CD14-positive monocyte (primary cell): ENCODE results near the gene PCDHGA7. TPM values are rescaled to one million over a fixed set of nuclear protein-coding genes. Genes with fewer than 3 reads are reported as not detected.
A peak's percentile ranks its signal among the peaks of the same experiment; 100 is the strongest.
"Not testable (repeated sequence)": the region's sequence is repeated elsewhere in the genome, so short reads cannot be mapped to it uniquely, and the experiment has no call there.

Source experiments
- DNase-seq, 3 donors: peaks; one replicate each; pipeline ENCODE4 v3.0.0-alpha.2; 2011 to 2022
- H2AFZ ChIP-seq: 2 replicates; pipeline ENCODE4 v1.6.0; 2012; ENCODE audit warnings: mild to moderate bottlenecking, low read depth, low read length, inconsistent platforms; ENCODE audit not compliant: insufficient read depth, poor library complexity, severe bottlenecking
- H3K27ac ChIP-seq, 2 donors: 1 replicate in 1 of 2; 2 replicates in 1 of 2; pipeline ENCODE4 v1.5.1; 2012 to 2013; ENCODE audit warnings: low read length in 2 of 2, control low read depth in 1 of 2, inconsistent platforms in 1 of 2, low read depth in 1 of 2, mild to moderate bottlenecking in 1 of 2
- H3K27me3 ChIP-seq, 2 donors: one replicate each; pipeline versions ENCODE4 v1.6.0 to v1.6.1; 2011 to 2013; ENCODE audit warnings: low read length in 2 of 2; ENCODE audit not compliant: control insufficient read depth in 2 of 2, insufficient read depth in 2 of 2
- H3K36me3 ChIP-seq, 2 donors: replicated peaks in 1 of 2; 1 replicate in 1 of 2; 2 replicates in 1 of 2; pipeline versions ENCODE4 v1.5.1 to v1.6.1; 2012 to 2013; ENCODE audit warnings: low read length in 2 of 2, control low read depth in 1 of 2, inconsistent platforms in 1 of 2, mild to moderate bottlenecking in 1 of 2; ENCODE audit not compliant: insufficient read depth in 2 of 2, control insufficient read depth in 1 of 2
- H3K4me1 ChIP-seq, 2 donors: 1 replicate in 1 of 2; 2 replicates in 1 of 2; pipeline versions ENCODE4 v1.5.1 to v1.6.1; 2012 to 2013; ENCODE audit warnings: low read length in 2 of 2, control low read depth in 1 of 2, inconsistent platforms in 1 of 2, mild to moderate bottlenecking in 1 of 2, moderate library complexity in 1 of 2; ENCODE audit not compliant: insufficient read depth in 2 of 2, control insufficient read depth in 1 of 2
- H3K4me2 ChIP-seq: replicated peaks from 2 replicates; pipeline ENCODE3; 2012; ENCODE audit warnings: low read length, moderate library complexity, mild to moderate bottlenecking; ENCODE audit not compliant: poor library complexity, severe bottlenecking; ENCODE audit errors: extremely low read depth
- H3K4me3 ChIP-seq, 3 experiments: fragments of 200-600 bp in 1 of 3; sonication (generic) in 1 of 3; replicated peaks in 1 of 3; 1 replicate in 2 of 3; 2 replicates in 1 of 3; pipeline ENCODE4 v1.5.1; 2011 to 2013; ENCODE audit warnings: low read length in 3 of 3, mild to moderate bottlenecking in 3 of 3, control low read depth in 2 of 3, low read depth in 2 of 3, inconsistent platforms in 1 of 3, moderate library complexity in 1 of 3
- H3K79me2 ChIP-seq: 2 replicates; pipeline ENCODE4 v1.6.0; 2012; ENCODE audit warnings: mild to moderate bottlenecking, control low read depth, inconsistent platforms, low read length, moderate library complexity; ENCODE audit not compliant: insufficient read depth
- H3K9ac ChIP-seq: 2 replicates; pipeline ENCODE4 v1.6.0; 2017; ENCODE audit warnings: low read length, mild to moderate bottlenecking; ENCODE audit not compliant: insufficient read depth, poor library complexity, severe bottlenecking
- H3K9me3 ChIP-seq, 2 donors: replicated peaks in 1 of 2; 1 replicate in 1 of 2; 2 replicates in 1 of 2; pipeline versions ENCODE4 v1.5.1 to v1.6.1; 2012 to 2013; ENCODE audit warnings: low read length in 2 of 2, control low read depth in 1 of 2; ENCODE audit not compliant: control insufficient read depth in 1 of 2, insufficient read depth in 1 of 2
- H4K20me1 ChIP-seq: 2 replicates; pipeline ENCODE4 v1.6.0; 2012; ENCODE audit warnings: mild to moderate bottlenecking, low read length, control low read depth, moderate library complexity; ENCODE audit not compliant: insufficient read depth
- H3K27ac Mint-ChIP-seq, 7 donors: one replicate each; pipeline ENCODE4 v1.8.0; 2020; ENCODE audit warnings: mild to moderate bottlenecking in 7 of 7, mixed read lengths in 7 of 7, moderate library complexity in 6 of 7, inconsistent platforms in 2 of 7
- H3K27me3 Mint-ChIP-seq, 3 donors: one replicate each; pipeline ENCODE4 v1.8.0; 2021 to 2022; ENCODE audit warnings: low read depth in 3 of 3, mild to moderate bottlenecking in 3 of 3, mixed read lengths in 3 of 3, moderate library complexity in 3 of 3, inconsistent platforms in 1 of 3
- H3K36me3 Mint-ChIP-seq, 2 donors: one replicate each; pipeline ENCODE4 v1.8.0; 2020; ENCODE audit warnings: mixed read lengths in 2 of 2, inconsistent platforms in 1 of 2, mild to moderate bottlenecking in 1 of 2
- H3K4me1 Mint-ChIP-seq: one replicate; pipeline ENCODE4 v1.8.0; 2020; ENCODE audit warnings: mild to moderate bottlenecking, mixed read lengths
- H3K4me3 Mint-ChIP-seq, 2 donors: one replicate each; pipeline ENCODE4 v1.8.0; 2020; ENCODE audit warnings: mild to moderate bottlenecking in 2 of 2, mixed read lengths in 2 of 2, moderate library complexity in 1 of 2
- H3K9me3 Mint-ChIP-seq, 7 donors: one replicate each; pipeline ENCODE4 v1.8.0; 2020 to 2022; ENCODE audit warnings: mixed read lengths in 7 of 7, mild to moderate bottlenecking in 6 of 7, moderate library complexity in 6 of 7, inconsistent platforms in 2 of 7
- CTCF ChIP-seq: fragments of 200-600 bp; IDR thresholded peaks from one replicate; pipeline ENCODE4 v1.8.0; 2022; ENCODE audit warnings: antibody characterized with exemption, mild to moderate bottlenecking
- WGBS: methylation state at CpG from one replicate; pipeline ENCODE4 v1.1.5; 2013; ENCODE audit warnings: missing lambda C conversion rate; ENCODE audit not compliant: insufficient coverage; 5-methylcytosine and 5-hydroxymethylcytosine counted together
- intact Hi-C, 2 donors: fragments of 100-400 bp; cut with micrococcal nuclease; formaldehyde crosslinking; loops; one replicate each; pipeline versions ENCODE4 v1.15.0 to v1.15.1; 2023
- polyA plus RNA-seq, 3 donors: library from polyadenylated mRNA; depleted of rRNA in 1 of 3; unstranded in 2 of 3; stranded (reverse) in 1 of 3; fragments of 300-500 nt in 2 of 3; fragments of >200 nt in 1 of 3; fragmentation: Illumina TruSeq in 2 of 3; gene quantifications; 1 replicate in 2 of 3; 2 replicates in 1 of 3; pipeline ENCODE4 v1.2.3, GENCODE V29; 2012 to 2021

Gene PCDHGA7
- polyA plus RNA-seq, 3 donors: not detected

GRCh38 chr5:141413540-141414069 lies 31.1 kb downstream of the PCDHGA7 start:
- Histone ChIP-seq H3K27ac (no peak overlapping the region), H3K27me3 (peaks cover 74 to 100% of the 10 kb centered on the region in 2 donors), H2AFZ (peak overlapping the region; percentile 75), H4K20me1 (no peaks in the 10 kb centered on the region), H3K4me2 (peak overlapping the region; percentile 73), H3K79me2 (no peaks in the 10 kb centered on the region), H3K36me3 (no peaks in the 10 kb centered on the region), H3K9me3 (peaks cover 27 to 54% of the 10 kb centered on the region in 2 donors), H3K4me1 (peaks cover 22% of the 10 kb centered on the region in 2 donors), H3K4me3 (peak overlapping the region in 1 of 3 experiments; percentile 73), H3K9ac (no peak overlapping the region)
- WGBS: 22% methylated on average over 21 of the region's 25 CpGs
- TF ChIP-seq CTCF: no peak
- peak overlapping the region; percentile 80 to 88 for H3K4me3 Mint-ChIP-seq
- intact Hi-C loops: loop anchor here (5.0 kb wide), 2 partner anchors 109 to 149 kb away; no protein-coding TSS in a partner anchor
- H3K4me1 Mint-ChIP-seq: peaks cover 28% of the 10 kb centered on the region
- peaks cover 21 to 64% (median 49%) of the 10 kb centered on the region in 7 donors for H3K9me3 Mint-ChIP-seq
- peaks cover 79 to 86% (median 84%) of the 10 kb centered on the region in 3 donors for H3K27me3 Mint-ChIP-seq
- DNase-seq: no peak
- peaks cover 13 to 25% of the 10 kb centered on the region in 2 donors for H3K36me3 Mint-ChIP-seq
- H3K27ac Mint-ChIP-seq: no peak overlapping the region

GRCh38 chr5:141414548-141415274 lies 32.2 kb downstream of the PCDHGA7 start:
- H3K4me1 ChIP-seq: peaks cover 22% of the 10 kb centered on the region in 2 donors
- H2AFZ ChIP-seq, H3K27ac ChIP-seq, H3K27ac Mint-ChIP-seq, H3K9ac ChIP-seq, H3K36me3 ChIP-seq, H3K4me2 ChIP-seq, DNase-seq, H3K79me2 ChIP-seq, H3K4me3 ChIP-seq, H4K20me1 ChIP-seq: not testable (repeated sequence)
- 37% methylated on average over 31 of the region's 46 CpGs for WGBS
- Mint-ChIP-seq H3K4me3 (peak overlapping the region in 1 of 2 donors; percentile 80), H3K9me3 (peaks cover 19 to 64% (median 49%) of the 10 kb centered on the region in 7 donors), H3K36me3 (peaks cover 13 to 24% of the 10 kb centered on the region in 2 donors), H3K27me3 (peaks cover 78 to 86% (median 84%) of the 10 kb centered on the region in 3 donors), H3K4me1 (peaks cover 31% of the 10 kb centered on the region)
- intact Hi-C loops: loop anchor here (5.0 kb wide), 2 partner anchors 108 to 148 kb away; no protein-coding TSS in a partner anchor
- H3K9me3 ChIP-seq: peaks cover 28 to 54% of the 10 kb centered on the region in 2 donors
- H3K27me3 ChIP-seq: peaks cover 70 to 100% of the 10 kb centered on the region in 2 donors

GRCh38 chr5:141415275-141415618 lies 32.7 kb downstream of the PCDHGA7 start:
- not testable (repeated sequence) for H3K9ac ChIP-seq, H3K4me3 ChIP-seq, H3K27ac ChIP-seq, H3K4me2 ChIP-seq, H3K27ac Mint-ChIP-seq, H3K79me2 ChIP-seq, H2AFZ ChIP-seq, H3K36me3 ChIP-seq, DNase-seq, H4K20me1 ChIP-seq
- peaks cover 72 to 100% of the 10 kb centered on the region in 2 donors for H3K27me3 ChIP-seq
- Mint-ChIP-seq H3K4me1 (peaks cover 31% of the 10 kb centered on the region), H3K27me3 (peaks cover 78 to 84% (median 83%) of the 10 kb centered on the region in 3 donors), H3K9me3 (peaks cover 15 to 61% (median 46%) of the 10 kb centered on the region in 7 donors), H3K36me3 (peaks cover 16 to 27% of the 10 kb centered on the region in 2 donors), H3K4me3 (peak overlapping the region in 1 of 2 donors; percentile 80)
- peaks cover 25 to 54% of the 10 kb centered on the region in 2 donors for H3K9me3 ChIP-seq
- WGBS: 27% methylated on average over 20 of the region's 24 CpGs
- peaks cover 22% of the 10 kb centered on the region in 2 donors for H3K4me1 ChIP-seq
- intact Hi-C loops: loop anchor here in 1 of 2 donors (5.0 kb wide), 1 partner anchor 107 kb away; no protein-coding TSS in a partner anchor
